WERI-Rb-1 (cell line): ENCODE results near the gene B3GAT2.

Experiments used
- DNase-seq: peaks from one replicate; pipeline ENCODE4 v3.0.0-alpha.2; 2020
- H3K27ac ChIP-seq: fragments of 250-450 bp; sonication (Bioruptor Pico); 2 replicates; pipeline ENCODE4 v1.5.1; 2020; ENCODE audit warnings: mild to moderate bottlenecking, moderate library complexity
- H3K27me3 ChIP-seq: fragments of 250-450 bp; sonication (Bioruptor Pico); 2 replicates; pipeline ENCODE4 v1.5.1; 2021; ENCODE audit warnings: mild to moderate bottlenecking, low read depth, moderate library complexity; ENCODE audit not compliant: insufficient read depth, severe bottlenecking
- H3K36me3 ChIP-seq: fragments of 250-450 bp; sonication (Bioruptor Pico); 2 replicates; pipeline ENCODE4 v1.5.1; 2020; ENCODE audit warnings: mild to moderate bottlenecking, moderate library complexity
- H3K4me3 ChIP-seq: 2 replicates; pipeline ENCODE4 v1.5.1; 2011; ENCODE audit warnings: low read depth, mild to moderate bottlenecking, control low read depth, low read length
- H3K9me3 ChIP-seq: fragments of 250-450 bp; sonication (Bioruptor Pico); 2 replicates; pipeline ENCODE4 v1.5.1; 2021; ENCODE audit warnings: mild to moderate bottlenecking, moderate library complexity; ENCODE audit not compliant: severe bottlenecking
- TF ChIP-seq, protein P1 (sequence below): IDR thresholded peaks from 2 replicates; pipeline ENCODE4 v1.5.1; 2011; ENCODE audit warnings: low read depth, mild to moderate bottlenecking, control low read depth, inconsistent platforms, low read length

B3GAT2 gene

DNA sequence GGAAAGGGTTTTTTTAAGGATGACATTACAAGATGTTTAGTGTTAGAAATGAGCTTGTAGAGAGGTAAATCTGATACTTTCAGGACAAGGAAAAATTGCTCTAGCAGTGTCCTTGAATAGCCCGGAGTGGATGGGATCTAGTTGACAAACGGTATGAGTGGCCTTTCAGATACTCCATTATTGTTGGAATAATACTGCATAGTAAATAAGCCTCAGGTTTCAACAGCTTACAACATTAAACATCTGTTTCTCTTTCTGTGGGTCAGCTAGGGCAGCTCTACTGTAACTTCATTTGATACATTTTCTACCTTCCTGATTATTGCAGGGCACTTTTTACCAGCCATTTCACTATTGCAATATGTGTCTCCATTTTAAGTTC is 118.0 kb downstream of the B3GAT2 start:
- no peak overlapping the region for H3K4me3 ChIP-seq
- no peaks in the 10 kb centered on the region for H3K9me3 ChIP-seq
- H3K27me3 ChIP-seq = no peaks in the 10 kb centered on the region
- TF ChIP-seq, protein P1, sequence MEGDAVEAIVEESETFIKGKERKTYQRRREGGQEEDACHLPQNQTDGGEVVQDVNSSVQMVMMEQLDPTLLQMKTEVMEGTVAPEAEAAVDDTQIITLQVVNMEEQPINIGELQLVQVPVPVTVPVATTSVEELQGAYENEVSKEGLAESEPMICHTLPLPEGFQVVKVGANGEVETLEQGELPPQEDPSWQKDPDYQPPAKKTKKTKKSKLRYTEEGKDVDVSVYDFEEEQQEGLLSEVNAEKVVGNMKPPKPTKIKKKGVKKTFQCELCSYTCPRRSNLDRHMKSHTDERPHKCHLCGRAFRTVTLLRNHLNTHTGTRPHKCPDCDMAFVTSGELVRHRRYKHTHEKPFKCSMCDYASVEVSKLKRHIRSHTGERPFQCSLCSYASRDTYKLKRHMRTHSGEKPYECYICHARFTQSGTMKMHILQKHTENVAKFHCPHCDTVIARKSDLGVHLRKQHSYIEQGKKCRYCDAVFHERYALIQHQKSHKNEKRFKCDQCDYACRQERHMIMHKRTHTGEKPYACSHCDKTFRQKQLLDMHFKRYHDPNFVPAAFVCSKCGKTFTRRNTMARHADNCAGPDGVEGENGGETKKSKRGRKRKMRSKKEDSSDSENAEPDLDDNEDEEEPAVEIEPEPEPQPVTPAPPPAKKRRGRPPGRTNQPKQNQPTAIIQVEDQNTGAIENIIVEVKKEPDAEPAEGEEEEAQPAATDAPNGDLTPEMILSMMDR = no peak
- DNase-seq = no peak
- no peak overlapping the region for H3K27ac ChIP-seq
- no peaks in the 10 kb centered on the region for H3K36me3 ChIP-seq

DNA sequence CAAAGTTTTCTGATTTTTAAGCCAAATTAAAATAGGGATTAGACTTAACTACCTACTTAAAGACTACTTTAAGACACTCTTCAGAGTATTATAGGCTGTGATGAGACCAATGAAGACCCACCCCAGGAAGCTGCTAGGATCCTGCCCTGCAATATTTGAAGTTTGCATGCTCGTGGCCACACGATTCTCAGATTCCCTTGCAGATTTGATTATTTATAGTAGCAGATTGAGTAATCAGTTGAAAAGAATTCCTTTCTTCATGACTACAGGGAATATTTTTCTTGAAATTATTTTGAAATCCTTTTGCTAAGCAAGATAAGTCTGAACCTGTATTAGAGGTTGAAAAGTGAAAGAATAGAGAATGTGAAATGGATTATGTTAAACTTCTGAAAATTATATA is 122.3 kb downstream of the B3GAT2 start:
- H3K27me3 ChIP-seq = no peaks in the 10 kb centered on the region
- H3K9me3 ChIP-seq = no peaks in the 10 kb centered on the region
- H3K4me3 ChIP-seq = no peak overlapping the region
- TF ChIP-seq, protein P1 = no peak
- H3K36me3 ChIP-seq = no peaks in the 10 kb centered on the region
- no peak overlapping the region for H3K27ac ChIP-seq
- no peak for DNase-seq

DNA sequence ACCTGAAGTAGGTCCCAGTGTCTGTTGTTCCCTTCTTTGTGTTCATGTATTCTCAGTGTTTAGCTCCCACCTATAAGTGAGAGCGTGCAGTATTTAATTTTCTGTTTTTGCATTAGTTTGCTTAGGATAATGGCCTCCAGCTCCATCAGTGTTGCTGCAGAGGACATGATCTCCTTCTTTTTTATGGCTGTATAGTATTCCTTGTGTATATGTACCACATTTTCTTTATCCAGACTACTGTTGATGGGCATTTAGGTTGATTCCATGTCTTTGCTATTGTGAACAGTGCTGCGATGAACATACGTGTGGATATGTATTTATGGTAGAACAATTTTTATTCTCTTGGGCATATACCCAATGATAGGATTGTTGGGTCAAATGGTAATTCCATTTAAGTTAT is 125.4 kb downstream of the B3GAT2 start:
- TF ChIP-seq, protein P1 = no peak
- Histone ChIP-seq H3K4me3 (no peak overlapping the region), H3K9me3 (no peaks in the 10 kb centered on the region), H3K27me3 (no peaks in the 10 kb centered on the region), H3K27ac (no peak overlapping the region), H3K36me3 (no peaks in the 10 kb centered on the region)
- DNase-seq = no peak

DNA sequence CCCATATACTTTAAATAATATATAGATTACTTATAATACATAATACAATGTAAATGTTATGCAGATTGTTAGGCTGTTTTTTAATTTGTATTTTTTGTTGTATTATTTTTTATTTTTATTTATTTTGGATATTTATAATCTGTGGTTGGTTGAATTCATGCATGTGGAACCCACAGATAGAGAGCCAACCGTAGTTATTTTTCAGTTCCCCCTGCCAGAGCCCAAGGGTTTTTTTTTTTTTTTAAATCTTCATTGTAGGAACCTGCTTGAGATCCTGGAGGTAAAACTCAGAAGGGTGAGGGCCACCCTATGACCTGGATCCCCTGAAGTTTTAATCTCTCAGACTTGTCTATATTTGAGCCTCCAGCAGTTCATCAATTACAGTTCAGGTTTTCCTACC is 133.2 kb downstream of the B3GAT2 start:
- no peaks in the 10 kb centered on the region for H3K9me3 ChIP-seq
- no peak for DNase-seq
- H3K4me3 ChIP-seq = no peak overlapping the region
- H3K36me3 ChIP-seq = no peaks in the 10 kb centered on the region
- no peaks in the 10 kb centered on the region for H3K27me3 ChIP-seq
- no peak overlapping the region for H3K27ac ChIP-seq
- TF ChIP-seq, protein P1 = no peak

DNA sequence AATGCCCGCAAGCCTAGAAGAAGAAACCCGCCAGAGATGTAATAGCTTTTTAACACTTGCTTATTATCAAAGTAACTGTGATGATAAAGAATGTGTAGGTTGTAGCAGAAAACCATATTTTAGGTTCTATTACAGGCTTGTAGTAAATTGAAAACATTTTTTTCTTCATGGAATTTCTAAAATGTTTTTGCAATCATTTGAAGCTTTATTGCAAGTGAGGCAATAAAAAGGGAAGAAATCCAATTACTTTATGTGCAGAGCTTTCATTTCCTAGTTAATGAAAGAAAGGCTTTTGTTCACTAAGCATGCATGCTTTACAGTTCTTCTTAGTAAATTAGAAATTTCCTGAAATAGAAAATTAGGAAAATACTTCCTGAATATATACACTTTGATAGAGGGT is 135.1 kb downstream of the B3GAT2 start:
- Histone ChIP-seq H3K27ac (no peak overlapping the region), H3K36me3 (no peaks in the 10 kb centered on the region), H3K27me3 (no peaks in the 10 kb centered on the region), H3K4me3 (no peak overlapping the region), H3K9me3 (no peaks in the 10 kb centered on the region)
- TF ChIP-seq, protein P1 = no peak
- no peak for DNase-seq

DNA sequence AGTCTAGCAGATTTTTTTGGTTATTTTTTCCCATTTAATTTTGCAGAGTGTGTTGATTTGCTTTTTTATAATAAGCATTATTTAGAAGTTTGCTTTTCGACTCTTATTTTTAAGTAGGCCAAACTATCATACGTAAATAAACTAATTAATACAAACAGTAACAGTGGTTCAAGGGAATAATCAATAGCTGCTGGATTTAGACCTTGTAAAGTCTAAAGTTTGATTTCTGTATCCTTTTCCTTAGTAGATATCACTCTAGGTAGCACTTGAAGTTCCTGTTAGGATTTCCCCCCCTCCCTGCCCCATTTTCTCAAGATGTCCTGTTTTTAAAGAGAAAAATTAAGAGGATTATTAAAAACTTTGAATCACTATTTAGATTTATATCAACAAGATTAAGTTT is 136.1 kb downstream of the B3GAT2 start:
- H3K36me3 ChIP-seq = no peaks in the 10 kb centered on the region
- no peaks in the 10 kb centered on the region for H3K27me3 ChIP-seq

More for the DNA sequence above, 136.1 kb downstream of the B3GAT2 start:
- no peak for DNase-seq
- Histone ChIP-seq H3K9me3 (no peaks in the 10 kb centered on the region), H3K4me3 (no peak overlapping the region), H3K27ac (no peak overlapping the region)
- TF ChIP-seq, protein P1 = no peak
